ENCODE data around the gene LIN7A.

GRCh38 chr12:80834724-80835123, 103.0 kb downstream of the LIN7A start:
- TF ChIP-seq CTCF (IDR thresholded peaks at IDR 0.05) (no peak), EP300 (IDR thresholded peaks at IDR 0.05) (no peak)
